Measurements from ENCODE around the gene PHYKPL. TPM values are rescaled to one million over a fixed set of nuclear protein-coding genes. Genes with fewer than 3 reads are reported as not detected.

The PHYKPL gene
- total and polyA plus RNA-seq, 2 of the 4 experiments (the other 2 are of a cell fraction), result 10.0 to 24.5 TPM

- TF ChIP-seq MAFK (IDR thresholded peaks at IDR 0.05; ENCODE audit: low read depth, low read length), result no peak
These were observed 29.3 kb upstream of the PHYKPL start (continued) for GRCh38 chr5:178261666-178262600.

GRCh38 chr5:178259623-178260536 is 27.3 kb upstream of the PHYKPL start:
- no peak overlapping the region for H2AK9ac ChIP-seq (replicated peaks; ENCODE audit: low read depth, low read length, poor library complexity)
- H3K36me3 ChIP-seq (ENCODE audit: control insufficient read depth, insufficient read depth, low read length), result no peaks in the 10 kb centered on the region
- H3K4me3 ChIP-seq (ENCODE audit: insufficient read depth, low read depth, low read length), result no peak overlapping the region
- WGBS, 2 experiments (ENCODE audit: extremely low coverage in 2 of 2, insufficient read length in 1 of 2), result no CpG with 5 or more reads among the region's 21 CpGs
- H2BK5ac ChIP-seq (ENCODE audit: low read depth, low read length, poor library complexity, severe bottlenecking), result no peak overlapping the region
- no peak overlapping the region for H4K8ac ChIP-seq (ENCODE audit: low read depth in 2 of 2, low read length in 2 of 2)
- ChIA-PET CTCF (no interaction called here), POLR2A (ENCODE audit: unreplicated experiment) (no interaction called here)
- H3K23ac ChIP-seq (ENCODE audit: low read depth, low read length), result no peak overlapping the region
- no peak overlapping the region for H4K5ac ChIP-seq (ENCODE audit: low read depth, low read length)
- no peak overlapping the region for H3K4ac ChIP-seq (ENCODE audit: low read depth, low read length)
- dilution Hi-C loops (cut with HindIII; ENCODE audit: low sequenced_read_pairs, unreplicated experiment) (no loop called here), in situ Hi-C loops (cut with MboI; ENCODE audit: low sequenced_read_pairs) (no loop called here), intact Hi-C loops (cut with micrococcal nuclease) (no loop called here)
- no peak overlapping the region for H3K14ac ChIP-seq (replicated peaks; ENCODE audit: low read depth, low read length)
- DNase-seq (no peak), ATAC-seq (ENCODE audit: low read depth) (no peak; the same call in 1 of the 2 replicates)
- no peaks in the 10 kb centered on the region for H3K79me1 ChIP-seq (ENCODE audit: low read depth in 1 of 2, low read length in 2 of 2)
- H2AFZ ChIP-seq (replicated peaks; ENCODE audit: low read length, poor library complexity), result no peak overlapping the region
- no peak overlapping the region for H2BK120ac ChIP-seq (ENCODE audit: low read depth, low read length)
- no peak overlapping the region for H3K56ac ChIP-seq (ENCODE audit: extremely low read depth, insufficient read depth, low read length)
- H2BK20ac ChIP-seq (ENCODE audit: low read depth, low read length), result no peak overlapping the region
- peaks cover under 1% of the 10 kb centered on the region; the same call in 1 of the 2 replicates for H3K27me3 ChIP-seq (ENCODE audit: control insufficient read depth, insufficient read depth, low read length)
- no peak overlapping the region for H3K27ac ChIP-seq (ENCODE audit: insufficient read depth, low read length)
- H2AK5ac ChIP-seq (ENCODE audit: low read depth, low read length), result no peak overlapping the region
- no peaks in the 10 kb centered on the region for H3K9me3 ChIP-seq (ENCODE audit: control insufficient read depth, insufficient read depth, low read length)
- H3K4me1 ChIP-seq (ENCODE audit: control insufficient read depth, insufficient read depth, low read length), result no peaks in the 10 kb centered on the region
- no peak overlapping the region for H2BK15ac ChIP-seq (ENCODE audit: low read depth, low read length)
- no peaks in the 10 kb centered on the region for H3K9me1 ChIP-seq (ENCODE audit: insufficient read depth, low read length)
- no peak for TF ChIP-seq CEBPB (IDR thresholded peaks at IDR 0.05; ENCODE audit: low read depth, low read length)
- TF ChIP-seq POLR2A (IDR thresholded peaks at IDR 0.05; ENCODE audit: low read depth, low read length), result no peak
- TF ChIP-seq BHLHE40 (IDR thresholded peaks at IDR 0.05; ENCODE audit: low read depth, low read length), result no peak
- TF ChIP-seq MAFK (IDR thresholded peaks at IDR 0.05; ENCODE audit: low read depth, low read length), result no peak
- no peak for TF ChIP-seq MAZ (IDR thresholded peaks at IDR 0.05; ENCODE audit: borderline replicate concordance, low read depth, low read length)
- no peak for TF ChIP-seq RAD21 (IDR thresholded peaks at IDR 0.05; ENCODE audit: low read length)
- TF ChIP-seq RFX5 (IDR thresholded peaks at IDR 0.05; ENCODE audit: low read depth, low read length), result no peak
- TF ChIP-seq MXI1 (IDR thresholded peaks at IDR 0.05; ENCODE audit: borderline replicate concordance, low read depth, low read length), result no peak
- TF ChIP-seq FOS (IDR thresholded peaks at IDR 0.05; ENCODE audit: low read depth, low read length), result no peak
- no peak overlapping the region for H4K91ac ChIP-seq (ENCODE audit: insufficient read depth, low read depth, low read length)
- H3K18ac ChIP-seq (ENCODE audit: low read depth, low read length), result no peak overlapping the region
- no peak overlapping the region for H3K9ac ChIP-seq (ENCODE audit: low read depth, low read length)
- H3K4me2 ChIP-seq (ENCODE audit: low read depth, low read length), result no peak overlapping the region
- no peaks in the 10 kb centered on the region for H4K20me1 ChIP-seq (ENCODE audit: insufficient read depth, low read length)
- no TSS peak for BruUV-seq (replicated peaks)

All from IMR-90 (cell line).